NCI-H2227 treated with DMSO at 0.1 percent for 48 hours (cell line): ENCODE data around the gene NFIX.

Source experiments
- DNase-seq: peaks from one replicate; lab custom pipeline; 2025; lab: John Stamatoyannopoulos, UW

NFIX gene

DNA sequence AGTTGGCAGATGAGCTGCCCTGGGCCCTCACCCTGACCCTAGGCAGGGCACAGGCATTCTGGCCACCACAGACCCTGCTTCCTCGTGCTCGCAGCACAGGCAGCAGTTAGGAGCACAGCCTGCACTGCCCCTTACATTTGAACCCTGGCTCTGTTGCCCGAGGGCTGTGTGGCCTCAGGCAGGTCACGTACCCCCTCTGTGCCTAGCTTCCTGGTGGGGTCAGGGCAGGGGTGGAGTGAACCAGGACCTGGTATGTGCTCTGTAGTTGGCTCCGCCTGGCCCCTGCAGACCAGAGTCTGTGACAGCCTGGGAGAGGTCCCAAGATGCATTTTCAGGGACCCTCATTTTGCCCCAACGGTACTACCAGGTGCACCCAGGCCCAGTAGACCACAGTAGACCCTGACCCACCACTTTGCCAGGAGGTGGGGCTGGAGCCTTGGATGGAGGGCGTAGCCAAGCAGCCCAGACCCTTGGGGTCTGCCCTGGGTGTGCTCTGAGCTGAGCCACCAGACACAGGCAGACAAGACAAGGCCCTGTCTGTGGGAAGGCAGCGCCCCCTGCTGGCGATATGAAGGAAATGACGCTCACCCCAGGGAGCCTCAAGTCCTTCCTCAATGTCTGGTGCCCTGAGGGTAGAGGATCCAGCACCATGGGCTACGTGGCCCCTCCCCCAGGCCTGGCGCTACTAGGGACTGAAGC, 98.3 kb downstream of the NFIX start:
- peak; percentile 46 for DNase-seq

DNA sequence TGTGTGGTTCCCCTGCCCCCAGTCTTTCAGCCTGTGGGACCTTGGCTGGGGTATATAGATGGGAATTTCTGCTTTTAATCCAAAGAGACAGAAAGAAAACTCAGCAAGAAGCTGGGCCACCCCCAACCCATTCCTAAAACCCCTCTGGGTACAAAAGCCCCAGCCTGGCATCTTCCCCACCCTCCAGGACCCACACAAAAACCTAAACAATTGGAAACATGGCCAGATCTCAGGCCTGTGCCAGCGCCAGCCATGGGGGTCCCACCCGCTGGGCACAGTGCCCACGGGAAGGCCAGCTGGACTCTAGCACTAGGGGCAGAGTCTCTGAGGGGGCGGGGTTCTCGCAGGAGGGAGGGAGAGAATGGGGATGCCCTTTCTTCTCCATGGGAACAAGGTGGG, 98.8 kb downstream of the NFIX start:
- no peak for DNase-seq

DNA sequence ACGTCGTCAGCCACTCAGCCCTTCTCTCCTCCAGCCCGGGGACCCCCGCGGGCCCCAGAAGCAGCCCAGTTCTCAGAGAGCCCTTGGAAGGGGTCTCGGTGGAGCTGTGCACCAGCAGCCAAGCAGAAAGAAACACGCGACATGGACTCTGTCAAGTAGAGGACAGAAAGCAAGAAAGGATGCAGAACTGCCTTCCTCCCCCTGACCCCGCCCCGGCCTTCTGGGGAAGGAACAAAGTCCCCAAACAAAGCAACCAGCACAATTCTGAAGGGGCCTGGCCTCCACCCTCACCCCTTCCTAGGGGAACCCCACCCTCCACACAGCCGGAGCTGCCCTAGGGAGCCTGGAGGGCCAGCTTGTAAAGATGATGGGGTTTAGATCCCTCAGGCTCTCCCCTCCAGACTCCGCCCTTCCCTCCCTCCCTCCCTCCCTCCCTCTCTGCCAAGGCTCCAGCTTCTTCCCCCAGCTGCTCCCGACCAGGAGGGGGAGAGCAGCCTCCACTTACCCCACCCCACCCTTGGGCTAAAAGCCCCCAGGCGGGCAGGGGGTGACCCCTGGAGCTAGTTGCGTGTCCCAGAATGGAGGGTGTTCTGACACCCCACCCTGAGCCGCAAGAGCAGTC, 99.6 kb downstream of the NFIX start:
- DNase-seq: no peak

DNA sequence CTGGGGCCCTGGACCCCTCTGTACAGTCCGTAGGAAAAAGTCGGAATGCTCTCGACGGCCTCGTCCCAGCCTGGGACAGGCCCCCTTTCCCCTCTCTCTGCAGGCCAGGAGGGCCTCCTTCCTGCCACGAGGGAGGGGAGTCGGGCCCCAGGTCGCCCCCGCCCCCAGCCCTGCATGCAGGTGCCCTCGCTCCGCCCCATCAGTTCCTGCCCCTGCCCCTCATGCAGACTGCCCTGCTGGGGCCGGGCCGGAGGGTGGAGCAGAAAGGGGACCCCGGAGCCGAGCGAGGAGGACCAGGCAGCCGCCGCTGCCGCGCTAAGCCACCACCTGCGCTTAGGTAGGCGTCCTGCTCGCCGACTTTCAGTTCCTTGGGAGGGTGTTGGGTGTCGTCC, 100.1 kb downstream of the NFIX start:
- no peak for DNase-seq

DNA sequence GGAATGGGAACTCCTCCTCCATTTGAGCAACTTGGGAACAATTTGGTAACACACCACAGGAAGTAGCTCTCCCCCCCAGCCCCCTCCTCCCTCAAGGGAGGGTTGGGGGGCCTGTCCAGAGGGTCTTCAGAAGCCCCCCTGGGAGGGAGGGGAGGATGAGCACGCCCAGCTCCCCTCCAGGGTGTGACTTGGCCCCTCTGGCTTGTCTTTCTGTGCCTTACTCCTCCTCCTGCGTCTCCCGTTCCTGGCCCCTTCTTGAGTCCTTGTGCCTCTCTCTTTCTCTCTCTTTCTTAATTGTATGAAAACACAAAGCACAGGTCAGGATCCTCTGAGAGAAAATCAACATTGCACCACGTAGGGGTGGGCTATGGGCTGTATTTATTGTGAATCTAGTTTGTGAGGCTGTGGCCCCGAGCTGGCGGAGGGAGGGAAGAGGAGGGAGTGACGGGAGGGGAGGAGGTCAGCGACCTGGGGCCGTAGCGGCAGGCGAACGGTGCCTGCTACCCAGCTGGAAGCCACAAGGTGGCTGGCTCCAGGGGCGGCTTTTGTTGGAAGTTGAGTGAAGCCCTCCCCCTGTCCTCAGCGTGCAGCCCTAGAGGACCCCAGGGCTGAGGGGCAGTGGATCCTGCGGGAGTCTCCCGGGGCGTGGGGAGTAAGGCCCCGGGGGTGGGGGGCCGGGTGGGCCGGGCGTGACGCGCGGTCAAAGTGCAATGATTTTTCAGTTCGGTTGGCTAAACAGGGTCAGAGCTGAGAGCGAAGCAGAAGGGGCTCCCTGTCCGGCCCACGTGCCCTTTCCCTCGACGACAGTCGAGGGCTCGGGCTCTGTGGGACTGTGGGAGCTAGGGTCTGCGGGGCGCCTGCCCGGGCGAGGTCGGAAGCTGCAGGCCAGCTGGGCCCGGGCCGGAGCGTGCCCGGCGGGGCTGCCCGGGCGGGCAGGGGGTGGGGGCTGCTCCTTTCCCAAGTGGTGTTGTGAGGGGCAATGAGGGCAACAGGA, 101.0 kb downstream of the NFIX start:
- DNase-seq: no peak

DNA sequence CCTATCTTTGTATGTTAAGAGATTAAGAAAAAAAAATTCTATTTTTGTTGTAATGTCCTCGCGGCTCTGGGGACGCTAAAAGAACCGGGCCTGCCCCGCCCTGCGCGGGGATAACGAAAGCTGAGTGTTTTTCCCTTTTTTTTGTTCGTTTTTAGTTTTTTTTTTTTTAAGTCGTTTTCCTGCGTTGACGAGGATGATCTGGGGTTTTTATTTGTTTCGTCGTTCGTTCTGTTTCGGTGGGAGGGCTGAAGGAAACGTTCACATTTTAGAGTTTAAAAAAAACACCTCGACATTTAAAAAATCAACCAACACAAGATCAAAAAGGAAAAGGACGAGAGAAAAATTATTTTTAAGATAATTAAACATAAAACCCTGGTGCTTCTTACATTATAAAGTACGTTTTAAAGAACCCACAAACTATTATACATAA, 101.8 kb downstream of the NFIX start:
- DNase-seq: no peak

DNA sequence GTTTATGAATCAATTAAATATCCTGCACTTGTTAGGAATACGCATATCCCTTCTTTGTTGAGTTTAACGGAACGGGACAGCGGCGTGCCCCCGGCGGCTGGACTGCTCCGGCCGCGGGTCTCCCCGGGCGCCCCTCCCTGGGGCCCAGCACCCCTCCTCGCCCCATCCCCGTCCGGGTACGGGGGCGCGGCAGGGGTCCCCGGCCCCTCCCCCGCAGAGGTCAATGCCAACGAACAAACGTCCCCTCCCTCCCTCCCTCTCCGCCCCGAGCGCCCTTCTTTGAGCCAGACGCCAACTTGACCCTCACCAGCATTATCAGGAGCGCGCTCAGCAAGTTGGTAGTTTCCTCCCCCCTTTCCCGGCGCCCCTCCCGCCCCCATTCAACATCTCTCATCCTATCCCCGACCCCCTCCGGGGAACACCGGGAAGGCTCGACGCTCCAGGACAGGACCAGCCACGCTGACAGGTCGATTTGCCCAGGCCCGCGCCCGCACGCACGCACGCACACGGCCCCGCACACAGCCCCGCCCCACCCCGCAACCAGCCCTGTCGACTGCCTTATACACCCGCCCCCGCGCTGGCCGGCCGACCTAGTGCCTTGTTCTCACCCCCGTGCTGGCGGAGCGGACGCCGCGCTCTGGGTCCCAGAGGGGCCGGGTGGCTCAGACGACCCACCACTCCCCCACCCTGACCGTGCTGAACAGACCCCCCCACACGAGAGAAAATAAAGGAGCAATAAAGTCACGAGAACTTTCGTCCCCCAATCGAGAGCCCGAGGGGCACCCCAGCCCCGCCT, 102.4 kb downstream of the NFIX start:
- no peak for DNase-seq

DNA sequence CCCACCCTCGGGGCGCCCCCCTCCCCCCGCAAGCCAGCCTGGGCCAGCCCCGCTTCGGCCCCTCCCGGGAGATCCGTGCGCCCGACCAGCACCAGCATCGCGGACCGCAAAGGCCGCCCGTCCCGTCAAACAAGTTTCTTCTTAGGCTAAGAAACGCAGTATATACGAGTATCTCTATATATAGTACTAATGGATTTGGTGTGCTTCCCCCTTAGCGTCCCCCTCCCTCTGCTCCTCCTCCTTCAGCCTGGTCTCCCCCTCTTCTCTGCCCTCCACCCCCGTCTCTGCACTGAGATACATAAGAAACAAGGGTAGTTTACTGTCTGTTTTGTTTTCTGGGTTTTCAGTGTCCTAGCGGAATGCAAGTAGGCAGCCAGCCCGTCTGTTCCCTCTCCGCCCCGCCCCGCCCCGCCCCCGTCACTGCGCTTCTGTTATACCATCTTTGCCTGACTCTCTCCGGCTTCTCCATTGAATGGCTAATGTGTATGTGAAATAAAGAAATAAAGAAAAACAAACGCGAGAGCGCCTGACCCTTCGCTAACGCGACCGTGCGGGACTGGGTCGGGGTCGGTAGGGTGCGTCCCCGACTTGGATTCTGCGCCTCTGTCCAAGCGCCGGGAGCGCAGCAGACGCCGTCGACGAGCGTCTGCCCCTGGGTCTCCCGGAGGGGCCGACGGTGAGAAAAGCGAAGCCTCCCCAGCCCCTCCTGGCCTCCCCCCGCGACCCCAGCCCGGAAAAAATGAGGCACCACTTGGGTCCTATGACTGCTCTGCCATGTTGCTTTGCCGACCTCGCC, 103.2 kb downstream of the NFIX start:
- DNase-seq: no peak

DNA sequence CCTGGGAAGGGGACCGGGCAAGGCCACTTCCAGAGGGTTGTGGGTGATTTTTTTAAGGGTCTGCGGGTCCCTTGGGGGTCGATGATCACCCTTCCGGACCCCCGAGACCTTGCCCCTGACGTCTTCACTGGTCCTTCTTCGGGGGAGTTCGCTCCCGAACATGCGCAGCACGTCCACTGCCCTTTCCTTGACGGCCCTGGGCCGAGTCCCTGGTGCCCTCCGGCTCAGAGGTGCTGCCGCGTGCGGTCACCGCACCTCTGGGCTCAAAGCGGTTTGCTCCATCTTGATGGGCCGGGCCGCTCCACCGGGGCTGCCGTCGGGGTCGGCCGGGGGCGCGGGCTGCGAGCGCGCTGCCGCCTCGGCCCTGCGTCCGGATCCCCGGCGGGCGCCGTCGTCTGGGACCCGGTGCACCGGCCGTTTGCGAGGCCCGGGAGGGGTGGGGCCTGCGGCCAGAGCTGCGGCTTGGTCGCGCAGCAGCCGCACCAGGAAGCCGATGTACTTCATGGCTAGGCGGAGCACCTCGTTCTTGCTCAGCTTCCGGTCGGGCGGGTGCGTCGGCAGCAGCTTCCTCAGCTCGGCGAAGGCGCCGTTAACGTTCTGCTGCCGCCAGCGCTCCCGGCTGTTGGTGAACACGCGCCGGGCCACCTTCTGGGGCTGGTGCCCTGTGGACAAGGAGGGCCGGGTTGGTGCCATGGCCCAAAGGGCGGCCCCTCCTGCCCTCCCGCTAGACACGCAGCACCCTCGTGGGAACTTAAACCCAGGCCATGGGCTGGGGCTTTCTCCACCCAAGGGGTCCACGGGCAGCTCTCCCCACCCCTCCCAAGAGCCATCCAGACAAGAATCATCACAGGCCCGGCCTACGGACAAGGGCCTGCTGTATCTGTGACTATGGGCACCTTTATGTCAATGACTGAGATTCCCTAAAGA, 104.1 kb downstream of the NFIX start:
- DNase-seq: no peak

DNA sequence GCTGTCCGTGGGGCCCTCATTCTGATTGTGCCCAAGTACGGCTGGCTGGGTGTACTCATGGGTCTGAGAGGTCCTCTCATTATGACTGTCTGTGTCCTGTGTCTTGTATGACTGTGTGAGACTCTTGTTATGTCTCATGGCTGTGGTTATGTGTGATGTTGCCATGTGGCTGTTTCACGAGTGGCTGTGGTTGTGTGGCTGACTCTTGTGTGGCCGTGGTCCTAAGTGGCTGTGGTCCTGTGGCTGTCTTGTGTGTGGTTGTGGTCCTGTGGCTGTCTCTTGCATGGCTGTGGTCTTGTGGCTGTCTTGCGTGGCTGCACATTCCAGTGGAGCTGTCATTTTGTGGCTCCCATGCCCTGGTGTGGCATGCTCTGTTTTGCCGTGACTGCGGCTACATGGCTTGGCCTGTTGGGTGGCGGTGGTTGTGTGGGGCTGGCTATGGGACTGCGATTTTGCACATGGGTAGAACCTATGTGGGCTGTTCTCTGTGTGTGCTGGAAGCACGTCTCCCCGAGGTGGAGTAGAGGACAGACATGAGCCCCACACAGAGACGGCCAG, 104.8 kb downstream of the NFIX start:
- no peak for DNase-seq

DNA sequence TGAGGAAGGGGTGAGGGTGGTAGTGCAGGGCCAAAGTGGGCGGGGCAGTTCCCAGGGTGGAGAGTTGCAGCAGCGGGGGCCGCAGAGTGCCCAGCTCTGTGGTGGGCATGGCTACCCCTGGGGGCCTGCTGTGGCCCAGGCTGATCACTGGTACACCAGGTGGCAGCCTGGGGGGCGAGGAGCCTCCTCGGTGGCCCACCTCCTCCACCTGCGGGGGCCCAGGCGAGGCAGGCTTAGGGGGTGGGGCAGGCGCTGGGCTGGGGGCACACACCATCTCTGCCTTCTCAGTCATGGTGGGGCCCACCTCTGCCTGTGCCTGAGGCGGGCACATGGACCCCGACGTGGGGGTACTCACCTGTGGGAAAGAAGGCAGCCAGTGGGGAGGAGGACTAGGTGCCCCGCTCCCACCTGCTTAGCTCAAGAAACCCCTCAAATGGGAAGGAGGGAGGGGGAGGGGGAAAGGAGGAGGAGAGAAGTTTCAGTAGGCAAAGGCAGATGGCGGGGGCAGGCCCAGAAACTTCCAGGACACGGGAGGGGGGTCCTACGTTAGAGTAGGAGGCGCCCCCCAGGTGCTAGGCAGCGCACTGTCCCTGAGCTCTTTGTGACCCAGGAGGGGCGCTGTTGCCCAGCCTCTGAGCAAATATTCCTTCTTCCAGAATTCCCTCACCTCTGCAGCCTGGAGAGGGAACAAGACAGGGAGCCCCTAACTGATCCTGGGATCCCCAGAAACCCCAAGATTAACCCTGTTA, 105.7 kb downstream of the NFIX start:
- no peak for DNase-seq

DNA sequence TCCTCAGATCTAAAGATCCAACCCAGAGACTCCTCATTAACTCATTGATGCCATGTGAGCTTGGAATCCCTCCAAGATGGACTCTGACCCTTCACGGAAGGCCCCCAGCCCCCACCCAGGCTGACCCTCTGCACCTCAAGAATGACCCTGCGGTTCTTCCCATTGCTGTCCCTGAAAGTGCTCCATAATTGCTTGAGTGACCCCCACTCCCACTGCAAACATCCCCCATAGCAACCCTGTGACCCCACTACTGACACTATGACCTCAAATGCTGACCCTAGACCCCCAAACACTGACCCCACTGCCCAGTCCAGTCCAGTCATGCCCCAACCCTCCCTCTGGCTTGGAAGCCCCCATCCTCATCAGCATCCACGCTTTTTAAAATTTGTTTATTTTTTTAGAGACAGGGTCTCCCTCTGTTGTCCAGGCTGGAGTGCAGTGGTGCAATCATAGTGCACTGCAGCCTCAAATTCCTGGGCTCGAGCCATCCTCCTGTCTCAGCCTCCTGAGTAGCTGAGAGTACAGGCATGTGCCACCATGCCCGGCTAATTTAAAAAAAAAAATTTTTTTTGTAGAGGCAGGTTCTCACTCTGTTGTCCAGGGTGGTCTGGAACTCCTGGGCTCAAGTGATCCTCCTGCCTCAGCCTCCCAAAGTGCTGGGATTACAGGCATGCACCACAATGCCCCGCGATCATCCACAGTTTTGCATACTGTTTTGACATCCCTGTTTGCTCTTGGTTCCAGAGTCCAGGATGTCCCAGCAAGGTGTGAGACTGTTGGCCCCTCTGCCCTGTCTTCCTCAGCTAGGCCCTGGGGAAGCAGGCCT, 106.5 kb downstream of the NFIX start:
- DNase-seq: no peak

DNA sequence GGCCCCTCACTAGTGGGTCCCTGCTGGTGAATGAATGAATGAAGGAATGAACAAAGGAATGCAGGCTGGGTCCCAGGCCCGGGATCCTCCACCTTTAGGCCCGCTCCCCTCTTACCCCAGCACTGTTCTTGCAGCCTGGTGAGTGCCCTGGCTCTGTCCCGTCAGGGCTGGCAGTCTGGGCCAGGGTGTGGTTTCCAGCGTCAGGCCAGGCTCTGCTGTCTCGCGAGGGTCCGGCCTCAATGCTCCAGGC, 107.1 kb downstream of the NFIX start:
- DNase-seq: no peak

DNA sequence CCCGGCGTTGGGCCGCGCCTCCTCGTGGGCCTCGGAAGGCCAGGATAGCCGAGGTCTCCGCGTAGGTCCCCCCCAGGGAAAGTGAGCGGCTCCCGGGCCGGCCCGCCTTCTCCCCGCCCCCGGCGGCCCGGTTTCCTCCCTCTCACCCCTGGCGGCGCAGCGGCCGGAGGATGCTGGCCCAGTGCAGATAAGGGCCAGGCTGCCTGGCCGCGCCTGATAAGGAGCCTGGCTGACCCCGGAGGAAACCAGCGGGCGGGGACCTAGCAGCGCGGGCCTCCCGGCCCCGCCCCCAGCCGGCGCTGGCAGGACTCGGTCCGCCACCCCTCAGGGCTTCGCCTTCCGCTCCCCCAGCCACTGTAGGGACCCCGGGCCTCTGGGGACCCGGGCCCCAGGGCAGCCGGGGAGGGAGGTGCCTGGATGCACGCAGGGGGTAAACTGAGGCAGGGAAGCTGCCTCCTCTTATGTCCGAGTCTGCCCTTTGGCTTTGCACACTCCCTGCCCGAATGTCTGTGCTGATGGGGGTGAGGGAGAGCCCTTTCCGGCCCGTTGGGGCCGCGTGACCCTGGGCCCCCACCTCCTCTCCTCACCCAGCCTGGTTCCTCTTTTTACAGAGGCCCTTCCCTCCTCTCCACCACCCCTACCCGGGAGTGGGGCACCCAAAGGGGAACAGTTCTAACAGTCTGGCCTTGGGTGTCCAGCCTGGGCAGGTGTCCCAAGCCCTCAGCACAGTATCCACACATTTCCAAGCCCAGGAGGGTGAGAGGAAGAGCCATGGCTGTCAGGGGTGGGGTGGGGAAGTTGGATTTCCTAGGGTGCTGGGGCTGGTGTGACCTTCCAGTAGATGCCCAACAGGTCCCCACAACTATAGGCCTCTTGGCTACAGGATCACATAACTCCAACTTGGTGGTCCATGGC, 107.6 kb downstream of the NFIX start, which contains the start of gene LYL1:
Gene LYL1, minus strand, starts transcription at position 193 of the 915 bp plus-strand sequence. CDS start 1,687 bp downstream, outside the sequence.
- no peak for DNase-seq

DNA sequence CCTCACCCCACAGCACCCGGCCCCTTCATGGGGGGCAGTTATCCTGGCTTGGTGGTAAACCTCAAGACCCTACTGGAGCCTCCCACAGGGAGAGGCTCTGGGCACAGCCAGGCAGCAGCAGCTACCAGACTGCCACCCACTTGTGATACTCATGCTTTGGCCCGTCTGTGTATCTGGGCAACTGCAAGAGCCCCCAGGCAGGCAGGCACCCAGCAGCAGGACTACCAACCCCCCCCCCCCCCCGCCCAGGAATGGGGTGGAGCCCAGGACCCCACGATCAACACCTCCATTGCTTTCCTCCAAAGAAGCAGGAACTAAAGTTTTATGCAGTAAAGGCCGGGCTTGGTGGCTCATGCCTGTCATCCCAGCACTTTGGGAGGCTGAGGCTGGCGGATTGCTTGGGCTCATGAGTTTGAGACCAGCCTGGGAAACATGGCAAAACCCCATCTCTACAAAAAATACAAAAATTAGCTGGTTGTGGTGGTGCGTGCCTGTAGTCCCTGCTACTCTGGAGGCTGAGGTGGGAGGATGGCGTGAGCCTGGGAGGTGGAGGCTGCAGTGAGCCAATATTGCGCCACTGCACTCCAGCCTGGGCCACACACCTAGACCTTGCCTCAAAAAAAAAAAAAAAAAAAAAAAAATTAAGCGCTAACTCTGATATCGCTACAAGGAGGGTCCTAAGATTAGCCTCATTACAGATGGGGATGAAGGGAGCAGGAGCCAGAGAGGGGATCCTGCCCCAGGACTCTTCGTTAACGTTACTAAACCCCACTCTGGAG, 108.5 kb downstream of the NFIX start:
- DNase-seq: no peak

DNA sequence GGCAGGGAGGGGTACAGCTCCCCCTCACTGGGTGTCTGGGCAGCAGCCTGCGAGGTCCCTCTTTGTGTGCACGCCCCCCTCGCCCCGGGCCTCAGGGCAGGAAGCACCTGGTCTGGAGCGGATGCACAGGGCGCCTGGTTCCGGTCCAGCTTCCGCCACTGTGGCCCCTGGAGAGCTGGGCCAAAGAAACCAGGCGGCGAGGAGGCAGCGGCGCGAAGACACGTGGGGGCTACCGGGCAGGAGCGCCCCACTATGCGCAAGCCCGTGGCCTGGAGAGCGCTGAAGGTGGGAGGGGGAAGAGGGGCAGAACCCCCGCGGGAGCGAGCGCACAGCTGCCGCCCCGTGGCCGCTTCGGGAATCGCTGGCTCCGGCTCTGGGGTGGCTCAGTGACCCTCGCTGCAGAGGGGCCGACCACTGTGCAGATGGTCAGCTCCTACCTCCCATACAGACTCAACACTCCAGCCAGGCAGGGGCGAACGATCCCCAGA, 109.1 kb downstream of the NFIX start:
- DNase-seq: no peak
